K562 (cell line): ENCODE data around the gene PRRT2. TPM values are rescaled to one million over a fixed set of nuclear protein-coding genes. Genes with fewer than 3 reads are reported as not detected.

ENCODE experiments used
- ATAC-seq: fragments of 200-7000 bp; cut with Tn5 transposase; 3 replicates; pipeline ENCODE4 v1.9.1; 2020; ENCODE audit warnings: moderate library complexity
- BruUV-seq: library from RNA; stranded (reverse); fragments of 400-500 nt; replicated peaks from 2 replicates; lab custom pipeline; 2021; lab: Mats Ljungman, UMichigan
- CTCF ChIA-PET: fragments of 300-600 bp; formaldehyde crosslinking; extraction: SDS; loops from one replicate; lab custom pipeline; 2021; ENCODE audit warnings: low intra/inter-chr PET ratio; lab: Yijun Ruan, JAX
- POLR2A ChIA-PET: fragments of 300-600, 350-650 bp; sonication (Branson Sonifier 250); formaldehyde crosslinking; extraction: SDS; loops from one replicate; lab custom pipeline; 2021; ENCODE audit warnings: antibody characterized with exemption, inconsistent platforms; lab: Yijun Ruan, JAX
- DNase-seq, 4 experiments: peaks; one replicate each; pipeline versions ENCODE4 v3.0.0 to v3.0.0-alpha.2; 2011 to 2018; ENCODE audit warnings: low spot score in 3 of 4, mixed read lengths in 3 of 4; ENCODE audit errors: extremely low read depth in 1 of 4
- FAIRE-seq: peaks from 2 replicates; lab custom pipeline; 2011; peaks lifted over from hg19 to GRCh38; lab: Jason Lieb, UNC
- H2AFZ ChIP-seq: 2 replicates; pipeline ENCODE4 v1.6.0; 2011; ENCODE audit warnings: low read depth, low read length, control low read depth, inconsistent platforms
- H3K27ac ChIP-seq: fragments of 200-600 bp; 3 replicates; pipeline ENCODE4 v1.8.0; 2011; ENCODE audit warnings: low read depth, mild to moderate bottlenecking, control low read depth, inconsistent platforms, low read length, moderate library complexity, mixed read lengths; ENCODE audit errors: extremely low read depth
- H3K27me3 ChIP-seq, 2 experiments: fragments of 300-600 bp in 1 of 2; 2 replicates in 1 of 2; 3 replicates in 1 of 2; pipeline versions ENCODE4 v1.6.0 to v1.8.0; 2011; ENCODE audit warnings: inconsistent platforms in 2 of 2, low read length in 2 of 2, mild to moderate bottlenecking in 1 of 2, mixed read lengths in 1 of 2, moderate library complexity in 1 of 2; ENCODE audit not compliant: control insufficient read depth in 2 of 2, insufficient read depth in 2 of 2
- H3K36me3 ChIP-seq: fragments of 300-600 bp; 3 replicates; pipeline ENCODE4 v1.8.0; 2011; ENCODE audit warnings: mild to moderate bottlenecking, low read length, inconsistent platforms; ENCODE audit not compliant: control insufficient read depth, insufficient read depth
- H3K4me1 ChIP-seq, 2 experiments: fragments of 200-600 bp in 1 of 2; replicated peaks in 1 of 2; 2 replicates in 1 of 2; 3 replicates in 1 of 2; pipeline versions ENCODE4 v1.5.1 to v1.8.0; 2011; ENCODE audit warnings: inconsistent platforms in 2 of 2, low read length in 2 of 2, mild to moderate bottlenecking in 1 of 2, mixed read lengths in 1 of 2, moderate library complexity in 1 of 2; ENCODE audit not compliant: control insufficient read depth in 2 of 2, insufficient read depth in 2 of 2
- H3K4me2 ChIP-seq: 2 replicates; pipeline ENCODE4 v1.6.1; 2011; ENCODE audit warnings: low read length, control low read depth, inconsistent platforms, mixed read lengths; ENCODE audit not compliant: insufficient read depth
- H3K4me3 ChIP-seq: fragments of 200-600 bp; sonication (generic), shearing (Covaris generic); 2 replicates; pipeline ENCODE4 v1.5.1; 2016; ENCODE audit warnings: control low read depth, inconsistent platforms
- H3K79me2 ChIP-seq: fragments of 200-600 bp; 3 replicates; pipeline ENCODE4 v1.8.0; 2011; ENCODE audit warnings: low read length, inconsistent platforms; ENCODE audit not compliant: control insufficient read depth, insufficient read depth
- H3K9ac ChIP-seq, 2 experiments: 2 replicates each; pipeline versions ENCODE4 v1.6.0 to v1.6.1; 2011; ENCODE audit warnings: low read depth in 2 of 2, low read length in 2 of 2, control low read depth in 1 of 2, inconsistent platforms in 1 of 2, mild to moderate bottlenecking in 1 of 2, mixed read lengths in 1 of 2; ENCODE audit not compliant: insufficient read depth in 1 of 2
- H3K9me1 ChIP-seq: one replicate; pipeline ENCODE4 v1.6.0; 2011; ENCODE audit warnings: inconsistent platforms, mild to moderate bottlenecking, low read length, moderate library complexity; ENCODE audit not compliant: control insufficient read depth, insufficient read depth
- H3K9me3 ChIP-seq: replicated peaks from 2 replicates; pipeline ENCODE4 v1.5.1; 2011; ENCODE audit warnings: low read depth, low read length, inconsistent platforms; ENCODE audit not compliant: control insufficient read depth, insufficient read depth
- H4K20me1 ChIP-seq: replicated peaks from 2 replicates; pipeline ENCODE4 v1.6.1; 2011; ENCODE audit warnings: low read length, inconsistent platforms, mixed read lengths; ENCODE audit not compliant: control insufficient read depth, insufficient read depth
- ARID1B ChIP-seq: fragments of 450-650 bp; IDR thresholded peaks from 2 replicates; pipeline ENCODE4 v1.6.1; 2016; ENCODE audit warnings: antibody characterized with exemption, mild to moderate bottlenecking, inconsistent platforms
- CTBP1 ChIP-seq: fragments of 450-650 bp; IDR thresholded peaks from 2 replicates; pipeline ENCODE4 v1.6.1; 2016; ENCODE audit warnings: borderline replicate concordance
- GTF2A2 ChIP-seq: IDR thresholded peaks from 2 replicates; pipeline ENCODE4 v1.6.1; 2016; ENCODE audit warnings: mild to moderate bottlenecking, missing genetic modification characterization, missing compliant biosample characterization
- HNRNPH1 ChIP-seq: fragments of 200-400 bp; formaldehyde crosslinking; optimal IDR thresholded peaks from 2 replicates; pipeline ENCODE3; 2017; ENCODE audit warnings: low read depth, mild to moderate bottlenecking, low read length, moderate library complexity
- HNRNPL ChIP-seq: fragments of 200-400 bp; formaldehyde crosslinking; IDR thresholded peaks from 2 replicates; pipeline ENCODE4 v1.6.1; 2017; ENCODE audit warnings: low read depth, mild to moderate bottlenecking, low read length
- KDM1A ChIP-seq, 2 experiments: fragments of 450-650 bp; IDR thresholded peaks; 2 replicates each; pipeline ENCODE4 v1.6.1; 2016; ENCODE audit warnings: mild to moderate bottlenecking in 2 of 2
- KDM4B ChIP-seq, 2 experiments: fragments of 450-650 bp in 1 of 2; sonication (generic) in 1 of 2; IDR thresholded peaks; 2 replicates each; pipeline ENCODE4 v1.6.1; 2016 to 2017; ENCODE audit warnings: borderline replicate concordance in 2 of 2, antibody characterized with exemption in 1 of 2, low read depth in 1 of 2, mild to moderate bottlenecking in 1 of 2
- MYNN ChIP-seq, 2 experiments: sonication (generic); formaldehyde crosslinking in 1 of 2; IDR thresholded peaks; 2 replicates each; pipeline versions ENCODE4 v1.5.0 to v1.6.1; 2016 to 2020; ENCODE audit warnings: antibody characterized with exemption in 1 of 2, missing genetic modification reagents in 1 of 2
- RBFOX2 ChIP-seq: fragments of 200-400 bp; formaldehyde crosslinking; IDR thresholded peaks from 2 replicates; pipeline ENCODE4 v1.6.1; 2017; ENCODE audit warnings: low read depth, mild to moderate bottlenecking, low read length, moderate library complexity
- SOX6 ChIP-seq: fragments of 450-650 bp; IDR thresholded peaks from 2 replicates; pipeline ENCODE4 v1.6.1; 2014; ENCODE audit warnings: mild to moderate bottlenecking
- SRSF3 ChIP-seq: fragments of 200-400 bp; formaldehyde crosslinking; IDR thresholded peaks from 2 replicates; pipeline ENCODE4 v1.6.1; 2016; ENCODE audit warnings: mild to moderate bottlenecking, low read length, moderate library complexity; ENCODE audit not compliant: insufficient read depth
- XRCC5 ChIP-seq: fragments of 200-400 bp; formaldehyde crosslinking; IDR thresholded peaks from 2 replicates; pipeline ENCODE4 v1.6.1; 2017; ENCODE audit warnings: low read depth, mild to moderate bottlenecking, low read length
- ZNF224 ChIP-seq: sonication (generic); formaldehyde crosslinking; IDR thresholded peaks from 2 replicates; pipeline ENCODE4 v1.8.0; 2022; ENCODE audit warnings: mild to moderate bottlenecking, missing genetic modification reagents
- WGBS: fragments of 100-300 bp; shearing (Covaris generic); methylation state at CpG from one replicate; pipeline ENCODE4 v1.1.6; 2016; ENCODE audit warnings: low coverage, mixed read lengths; ENCODE audit not compliant: insufficient coverage; ENCODE audit errors: missing lambda C conversion rate; 5-methylcytosine and 5-hydroxymethylcytosine counted together
- in situ Hi-C: fragments of 300-500 bp; cut with MboI; formaldehyde crosslinking; loops from 4 replicates; pipeline ENCODE4 v1.15.0; 2018; ENCODE audit warnings: inconsistent platforms, mixed read lengths
- intact Hi-C: fragments of 100-400 bp; cut with micrococcal nuclease; formaldehyde crosslinking; loops from 2 replicates; pipeline ENCODE4 v1.14.2; 2022
- polyA plus RNA-seq, 8 experiments: library from polyadenylated mRNA; depleted of rRNA in 4 of 8; stranded (reverse) in 5 of 8; unstranded in 3 of 8; fragments of >200 nt; fragmentation: Nextera tagmentation in 2 of 8; fragmentation: Illumina TruSeq in 1 of 8; extraction: Ambion mirVana in 2 of 8; extraction: Trizol in 1 of 8; gene quantifications; 2 replicates each; pipeline versions ENCODE4 v1.2.1 to v1.2.3, GENCODE V29; 2011 to 2014; ENCODE audit warnings: inconsistent platforms in 1 of 8, missing spikeins in 1 of 8
- total RNA-seq, 7 experiments: library from RNA; depleted of rRNA in 6 of 7; stranded (reverse); fragments of >200 nt in 6 of 7; fragmentation: Illumina TruSeq in 2 of 7; extraction: Trizol in 2 of 7; gene quantifications; 2 replicates each; pipeline versions ENCODE4 v1.2.1 to v1.2.3, GENCODE V29; 2011 to 2021; ENCODE audit warnings: low replicate concordance in 1 of 7
- TF ChIP-seq, protein P1 (sequence below): fragments of 250-450 bp; sonication (Bioruptor Pico); IDR thresholded peaks from 2 replicates; pipeline ENCODE4 v1.5.0; 2021; ENCODE audit warnings: mild to moderate bottlenecking, borderline replicate concordance
- TF ChIP-seq, protein P2 (sequence below): sonication (generic); IDR thresholded peaks from 2 replicates; pipeline ENCODE4 v1.6.1; 2016
- TF ChIP-seq, protein P3 (sequence below), 2 experiments: fragments of 450-650 bp in 1 of 2; sonication (generic) in 1 of 2; formaldehyde crosslinking in 1 of 2; IDR thresholded peaks in 1 of 2; conservative IDR thresholded peaks in 1 of 2; 2 replicates each; pipeline versions ENCODE4 v1.6.1 to v1.8.1; 2016 to 2023; ENCODE audit warnings: mild to moderate bottlenecking in 2 of 2, moderate library complexity in 2 of 2, inconsistent platforms in 1 of 2, missing genetic modification reagents in 1 of 2

PRRT2 gene
- total and polyA plus RNA-seq, 9 of the 15 experiments (the other 6 are each of a cell fraction or from before 2014, with no cell fraction given): 0.11 to 1.0 (median 0.42) TPM; not detected in 2

DNA sequence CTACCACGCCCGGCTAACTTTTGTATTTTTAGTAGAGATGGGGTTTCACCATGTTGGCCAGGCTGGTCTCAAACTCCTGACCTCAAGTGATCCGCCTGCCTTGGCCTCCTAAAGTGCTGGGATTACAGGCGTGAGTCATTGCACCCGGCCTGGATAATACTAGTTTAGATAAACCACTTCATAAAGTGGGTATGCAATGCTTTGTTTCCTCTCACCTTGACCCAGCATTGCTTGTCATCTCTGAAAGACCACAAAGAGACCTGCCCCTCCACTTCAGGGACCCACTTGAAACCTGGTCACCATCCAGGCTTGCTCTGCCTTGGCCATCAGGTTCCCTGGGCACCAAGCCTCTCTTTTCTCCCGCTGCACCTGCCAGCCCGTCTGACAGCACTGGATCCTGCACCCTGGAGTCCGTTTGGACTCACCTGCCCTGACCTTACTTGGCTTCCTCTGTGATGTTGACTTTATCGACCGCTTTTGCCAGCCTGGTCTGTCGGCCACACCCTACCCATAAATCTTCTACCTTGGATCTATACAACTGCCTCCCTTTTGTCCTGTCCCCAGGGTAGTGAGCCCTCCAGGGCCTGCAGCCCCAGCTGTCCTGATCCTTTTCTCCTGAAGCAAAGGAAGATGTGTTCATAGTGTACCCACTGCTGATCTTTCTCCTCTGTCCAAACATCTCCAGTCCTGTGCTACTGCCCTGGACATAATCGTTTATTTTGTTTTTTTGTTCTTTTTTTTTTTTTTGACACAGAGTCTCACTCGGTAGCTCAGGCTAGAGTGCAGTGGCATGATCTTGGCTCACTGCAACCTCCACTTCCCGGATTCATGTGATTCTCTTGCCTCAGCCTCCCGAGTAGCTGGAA is 46.6 kb upstream of the PRRT2 start:
- ChIA-PET CTCF (no interaction called here), POLR2A (interaction anchor here (0.9 kb wide), 1 partner anchor 25 kb away, joined by 5 read pairs; the partner anchor contains the start of gene KIF22)
- 17% methylated on average over 15 of the region's 15 CpGs for WGBS
- Histone ChIP-seq H3K36me3 (no peaks in the 10 kb centered on the region), H3K4me3 (no peak overlapping the region), H3K27ac (no peak overlapping the region), H3K4me2 (peak overlapping the region; percentile 14; the same call in 1 of the 2 replicates), H2AFZ (no peak overlapping the region), H3K79me2 (no peaks in the 10 kb centered on the region), H3K9me3 (no peaks in the 10 kb centered on the region), H4K20me1 (no peaks in the 10 kb centered on the region), H3K9me1 (no peaks in the 10 kb centered on the region), H3K27me3 (no peaks in the 10 kb centered on the region), H3K4me1 (peaks cover 6 to 11% of the 10 kb centered on the region in 2 experiments), H3K9ac (peak overlapping the region in 1 of 2 experiments; percentile 86; a peak in 2 of 4 replicates)
- intact Hi-C loops: no loop called here
- no TSS peak for BruUV-seq
- in situ Hi-C loops: no loop called here
- DNase-seq (peak in 1 of 4 experiments; percentile 23), ATAC-seq (peak; percentile 72), FAIRE-seq (no peak)
- TF ChIP-seq, protein P1, sequence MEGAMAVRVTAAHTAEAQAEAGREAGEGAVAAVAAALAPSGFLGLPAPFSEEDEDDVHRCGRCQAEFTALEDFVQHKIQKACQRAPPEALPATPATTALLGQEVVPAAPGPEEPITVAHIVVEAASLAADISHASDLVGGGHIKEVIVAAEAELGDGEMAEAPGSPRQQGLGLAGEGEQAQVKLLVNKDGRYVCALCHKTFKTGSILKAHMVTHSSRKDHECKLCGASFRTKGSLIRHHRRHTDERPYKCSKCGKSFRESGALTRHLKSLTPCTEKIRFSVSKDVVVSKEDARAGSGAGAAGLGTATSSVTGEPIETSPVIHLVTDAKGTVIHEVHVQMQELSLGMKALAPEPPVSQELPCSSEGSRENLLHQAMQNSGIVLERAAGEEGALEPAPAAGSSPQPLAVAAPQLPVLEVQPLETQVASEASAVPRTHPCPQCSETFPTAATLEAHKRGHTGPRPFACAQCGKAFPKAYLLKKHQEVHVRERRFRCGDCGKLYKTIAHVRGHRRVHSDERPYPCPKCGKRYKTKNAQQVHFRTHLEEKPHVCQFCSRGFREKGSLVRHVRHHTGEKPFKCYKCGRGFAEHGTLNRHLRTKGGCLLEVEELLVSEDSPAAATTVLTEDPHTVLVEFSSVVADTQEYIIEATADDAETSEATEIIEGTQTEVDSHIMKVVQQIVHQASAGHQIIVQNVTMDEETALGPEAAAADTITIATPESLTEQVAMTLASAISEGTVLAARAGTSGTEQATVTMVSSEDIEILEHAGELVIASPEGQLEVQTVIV: no peak
- TF ChIP-seq SOX6 (no peak), KDM4B (IDR thresholded peaks at IDR 0.05; ENCODE audit: borderline replicate concordance in 2 of 2, low read depth in 1 of 2) (no peak), HNRNPL (no peak), CTBP1 (peak; percentile 77; the same call in 1 of the 2 replicates), RBFOX2 (no peak), GTF2A2 (no peak), ZNF224 (CRISPR knock-in tag) (no peak), HNRNPH1 (no peak), KDM1A (IDR thresholded peaks at IDR 0.05) (peak in 1 of 2 experiments; percentile 55; a peak in 1 of 4 replicates), MYNN (IDR thresholded peaks at IDR 0.05) (no peak), MYNN (CRISPR knock-in tag; IDR thresholded peaks at IDR 0.05) (no peak), ARID1B (0 out of 2 replicates have a peak, but pooled peaks have one; percentile 26), XRCC5 (no peak), SRSF3 (no peak)
- TF ChIP-seq, protein P2, sequence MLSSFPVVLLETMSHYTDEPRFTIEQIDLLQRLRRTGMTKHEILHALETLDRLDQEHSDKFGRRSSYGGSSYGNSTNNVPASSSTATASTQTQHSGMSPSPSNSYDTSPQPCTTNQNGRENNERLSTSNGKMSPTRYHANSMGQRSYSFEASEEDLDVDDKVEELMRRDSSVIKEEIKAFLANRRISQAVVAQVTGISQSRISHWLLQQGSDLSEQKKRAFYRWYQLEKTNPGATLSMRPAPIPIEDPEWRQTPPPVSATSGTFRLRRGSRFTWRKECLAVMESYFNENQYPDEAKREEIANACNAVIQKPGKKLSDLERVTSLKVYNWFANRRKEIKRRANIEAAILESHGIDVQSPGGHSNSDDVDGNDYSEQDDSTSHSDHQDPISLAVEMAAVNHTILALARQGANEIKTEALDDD: peak; percentile 67; the same call in 1 of the 2 replicates
- TF ChIP-seq, protein P3, sequence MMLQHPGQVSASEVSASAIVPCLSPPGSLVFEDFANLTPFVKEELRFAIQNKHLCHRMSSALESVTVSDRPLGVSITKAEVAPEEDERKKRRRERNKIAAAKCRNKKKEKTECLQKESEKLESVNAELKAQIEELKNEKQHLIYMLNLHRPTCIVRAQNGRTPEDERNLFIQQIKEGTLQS (IDR thresholded peaks at IDR 0.05): peak; percentile 49; the same call in 1 of the 2 replicates
- TF ChIP-seq, protein P3 (CRISPR knock-in tag; conservative IDR thresholded peaks at IDR 0.05): no peak
